Right lobe of liver (tissue), 4 donors: ENCODE results near the gene MNX1.

ENCODE experiments used
- POLR2A ChIP-seq: fragments of 450-650 bp; IDR thresholded peaks from one replicate; pipeline ENCODE4 v1.6.1; 2017; ENCODE audit warnings: antibody characterized with exemption, mild to moderate bottlenecking
- TF ChIP-seq, protein P1 (sequence below), 4 donors: fragments of 200-600 bp in 3 of 4; fragments of 450-650 bp in 1 of 4; IDR thresholded peaks; one replicate each; pipeline versions ENCODE4 v1.5.1 to v1.8.0; 2016 to 2022; ENCODE audit warnings: antibody characterized with exemption in 4 of 4, mild to moderate bottlenecking in 2 of 4
- donor health status: DM: no; HTN: no; CAD: no.
- donor health status: DM: no; HTN: no; CAD: no.
- donor health status: DM: no; HTN: yes; CAD: no.

- TF ChIP-seq, protein P1, sequence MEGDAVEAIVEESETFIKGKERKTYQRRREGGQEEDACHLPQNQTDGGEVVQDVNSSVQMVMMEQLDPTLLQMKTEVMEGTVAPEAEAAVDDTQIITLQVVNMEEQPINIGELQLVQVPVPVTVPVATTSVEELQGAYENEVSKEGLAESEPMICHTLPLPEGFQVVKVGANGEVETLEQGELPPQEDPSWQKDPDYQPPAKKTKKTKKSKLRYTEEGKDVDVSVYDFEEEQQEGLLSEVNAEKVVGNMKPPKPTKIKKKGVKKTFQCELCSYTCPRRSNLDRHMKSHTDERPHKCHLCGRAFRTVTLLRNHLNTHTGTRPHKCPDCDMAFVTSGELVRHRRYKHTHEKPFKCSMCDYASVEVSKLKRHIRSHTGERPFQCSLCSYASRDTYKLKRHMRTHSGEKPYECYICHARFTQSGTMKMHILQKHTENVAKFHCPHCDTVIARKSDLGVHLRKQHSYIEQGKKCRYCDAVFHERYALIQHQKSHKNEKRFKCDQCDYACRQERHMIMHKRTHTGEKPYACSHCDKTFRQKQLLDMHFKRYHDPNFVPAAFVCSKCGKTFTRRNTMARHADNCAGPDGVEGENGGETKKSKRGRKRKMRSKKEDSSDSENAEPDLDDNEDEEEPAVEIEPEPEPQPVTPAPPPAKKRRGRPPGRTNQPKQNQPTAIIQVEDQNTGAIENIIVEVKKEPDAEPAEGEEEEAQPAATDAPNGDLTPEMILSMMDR (IDR thresholded peaks at IDR 0.05): no peak
- TF ChIP-seq POLR2A: no peak
Measured at GRCh38 chr7:157019718-157020451, 9.4 kb upstream of the MNX1 start.
